Measurements from ENCODE around the gene XCL1. TPM values are rescaled to one million over a fixed set of nuclear protein-coding genes. Genes with fewer than 3 reads are reported as not detected.
"Not testable (repeated sequence)": the region's sequence is repeated elsewhere in the genome, so short reads cannot be mapped to it uniquely, and the experiment has no call there.

The XCL1 gene
- polyA plus RNA-seq (2011; rRNA removed): not detected in 2 replicates
- not detected in 2 replicates for polyA minus RNA-seq (2011; rRNA and poly(A)+ RNA removed)

DNA sequence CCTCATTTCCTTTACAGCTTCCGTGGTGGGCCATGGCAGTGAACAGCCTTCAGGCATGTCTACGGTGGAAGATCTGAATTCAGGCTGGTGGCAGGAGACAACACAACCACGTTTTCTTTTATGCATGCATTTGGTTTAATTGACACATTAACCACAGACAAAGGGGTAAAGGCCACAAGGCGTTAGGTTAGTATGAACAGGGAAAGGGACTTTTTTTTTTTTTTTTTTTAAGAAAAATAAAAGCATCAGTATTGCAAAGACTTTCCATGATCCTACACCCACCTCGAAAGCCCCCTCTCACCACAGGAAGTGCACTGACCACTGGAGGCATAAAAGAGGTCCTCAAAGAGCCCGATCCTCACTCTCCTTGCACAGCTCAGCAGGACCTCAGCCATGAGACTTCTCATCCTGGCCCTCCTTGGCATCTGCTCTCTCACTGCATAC, at the start of gene XCL1:
XCL1 (plus strand) TSS at position 361 of the 444 bp plus-strand sequence; CDS start at position 394, 33 bp downstream.
- CTCF ChIA-PET; H3K27me3 ChIP-seq (ENCODE audit: control insufficient read depth, insufficient read depth, low read length); H3K36me3 ChIP-seq (ENCODE audit: control insufficient read depth, insufficient read depth, low read length); H3K4me3 ChIP-seq (ENCODE audit: low read depth, low read length); POLR2A ChIA-PET; DNase-seq (ENCODE audit: low read depth): not testable (repeated sequence)

DNA sequence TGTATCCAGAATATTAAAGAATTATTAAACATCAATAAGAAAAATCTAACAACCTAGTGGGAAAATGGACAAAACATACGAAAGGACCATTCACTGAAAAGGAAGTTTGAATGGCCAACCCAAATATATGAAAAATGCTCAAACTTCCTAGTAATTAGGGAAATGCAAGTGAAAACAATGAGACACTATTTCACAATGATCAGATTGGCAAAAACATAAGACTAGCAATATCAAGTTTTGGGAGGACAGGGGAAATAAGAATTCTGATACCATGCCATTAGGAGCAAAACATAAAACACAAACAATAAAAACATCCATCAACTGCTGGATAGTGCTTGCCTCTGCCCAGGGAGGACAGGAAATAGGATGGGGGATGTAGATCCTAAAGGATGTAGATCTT, 46.9 kb upstream of the XCL1 start:
- Histone ChIP-seq H3K36me3 (ENCODE audit: control insufficient read depth, insufficient read depth, low read length) (no peaks in the 10 kb centered on the region), H3K27me3 (ENCODE audit: control insufficient read depth, insufficient read depth, low read length) (no peaks in the 10 kb centered on the region), H3K4me3 (ENCODE audit: low read depth, low read length) (no peak overlapping the region)
- ChIA-PET POLR2A (no interaction called here), CTCF (interaction anchor here (0.6 kb wide), 1 partner anchor 695 kb away, joined by 3 read pairs; no protein-coding TSS in a partner anchor)
- TF ChIP-seq, protein P1, sequence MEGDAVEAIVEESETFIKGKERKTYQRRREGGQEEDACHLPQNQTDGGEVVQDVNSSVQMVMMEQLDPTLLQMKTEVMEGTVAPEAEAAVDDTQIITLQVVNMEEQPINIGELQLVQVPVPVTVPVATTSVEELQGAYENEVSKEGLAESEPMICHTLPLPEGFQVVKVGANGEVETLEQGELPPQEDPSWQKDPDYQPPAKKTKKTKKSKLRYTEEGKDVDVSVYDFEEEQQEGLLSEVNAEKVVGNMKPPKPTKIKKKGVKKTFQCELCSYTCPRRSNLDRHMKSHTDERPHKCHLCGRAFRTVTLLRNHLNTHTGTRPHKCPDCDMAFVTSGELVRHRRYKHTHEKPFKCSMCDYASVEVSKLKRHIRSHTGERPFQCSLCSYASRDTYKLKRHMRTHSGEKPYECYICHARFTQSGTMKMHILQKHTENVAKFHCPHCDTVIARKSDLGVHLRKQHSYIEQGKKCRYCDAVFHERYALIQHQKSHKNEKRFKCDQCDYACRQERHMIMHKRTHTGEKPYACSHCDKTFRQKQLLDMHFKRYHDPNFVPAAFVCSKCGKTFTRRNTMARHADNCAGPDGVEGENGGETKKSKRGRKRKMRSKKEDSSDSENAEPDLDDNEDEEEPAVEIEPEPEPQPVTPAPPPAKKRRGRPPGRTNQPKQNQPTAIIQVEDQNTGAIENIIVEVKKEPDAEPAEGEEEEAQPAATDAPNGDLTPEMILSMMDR (IDR thresholded peaks at IDR 0.05; ENCODE audit: insufficient read depth, low read depth, low read length): no peak
- no peak for DNase-seq (ENCODE audit: low read depth)

DNA sequence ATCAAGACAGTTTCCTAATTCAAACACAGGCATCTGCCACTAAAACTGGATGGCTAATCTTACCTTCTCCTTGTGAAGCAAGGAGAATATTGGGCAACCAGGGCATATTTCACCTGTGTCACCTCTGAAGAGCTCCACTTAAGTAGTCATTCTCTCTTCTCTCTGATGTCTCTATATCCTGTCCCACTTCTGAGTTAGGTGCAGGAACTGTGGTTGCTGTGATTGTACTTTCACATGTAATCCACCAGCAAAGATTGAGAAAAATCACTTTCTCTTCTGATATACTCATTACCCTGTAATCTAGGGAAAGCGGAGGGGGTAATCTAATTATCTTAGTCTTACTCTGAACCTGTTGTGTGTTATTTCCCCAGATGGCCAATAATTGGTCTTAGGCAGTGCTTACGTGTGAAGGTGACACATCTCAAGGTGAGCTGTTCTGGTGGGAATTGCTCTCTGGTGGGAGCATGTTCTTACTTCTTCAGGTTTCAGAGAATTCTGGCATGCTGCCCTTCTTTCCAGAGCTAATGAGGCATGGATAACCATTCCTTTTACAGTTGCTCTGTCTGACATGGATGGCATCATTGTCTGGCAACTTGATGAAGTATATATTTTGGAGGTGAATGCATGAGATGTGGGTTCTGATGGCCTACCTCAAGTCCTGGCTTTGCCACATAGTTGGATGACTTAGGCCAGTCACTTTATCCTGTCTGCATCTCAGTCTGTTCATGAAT, 44.6 kb upstream of the XCL1 start:
- no peak for DNase-seq (ENCODE audit: low read depth)
- CTCF ChIA-PET: no interaction called here
- TF ChIP-seq, protein P1 (IDR thresholded peaks at IDR 0.05; ENCODE audit: insufficient read depth, low read depth, low read length): no peak
- POLR2A ChIA-PET: no interaction called here
- no peak overlapping the region for H3K4me3 ChIP-seq (ENCODE audit: low read depth, low read length)
- H3K27me3 ChIP-seq (ENCODE audit: control insufficient read depth, insufficient read depth, low read length): no peaks in the 10 kb centered on the region
- no peaks in the 10 kb centered on the region for H3K36me3 ChIP-seq (ENCODE audit: control insufficient read depth, insufficient read depth, low read length)

- ChIA-PET CTCF (interaction anchor here (0.9 kb wide), 1 partner anchor 96 kb away, joined by 4 read pairs; no protein-coding TSS in a partner anchor), POLR2A (no interaction called here)
- Histone ChIP-seq H3K4me3 (ENCODE audit: low read depth, low read length) (no peak overlapping the region), H3K36me3 (ENCODE audit: control insufficient read depth, insufficient read depth, low read length) (no peaks in the 10 kb centered on the region), H3K27me3 (ENCODE audit: control insufficient read depth, insufficient read depth, low read length) (no peaks in the 10 kb centered on the region; the same call in 1 of the 2 replicates)
- TF ChIP-seq, protein P1 (IDR thresholded peaks at IDR 0.05; ENCODE audit: insufficient read depth, low read depth, low read length): no peak
- DNase-seq (ENCODE audit: low read depth): no peak
Observed at GRCh38 chr1:168535536-168535935, 40.9 kb upstream of the XCL1 start.

GRCh38 chr1:168540798-168541197, 35.6 kb upstream of the XCL1 start:
- H3K36me3 ChIP-seq (ENCODE audit: control insufficient read depth, insufficient read depth, low read length); DNase-seq (ENCODE audit: low read depth); CTCF ChIA-PET; H3K27me3 ChIP-seq (ENCODE audit: control insufficient read depth, insufficient read depth, low read length); H3K4me3 ChIP-seq (ENCODE audit: low read depth, low read length); POLR2A ChIA-PET: not testable (repeated sequence)

GRCh38 chr1:168542978-168543377, 33.4 kb upstream of the XCL1 start:
- CTCF ChIA-PET; H3K4me3 ChIP-seq (ENCODE audit: low read depth, low read length); POLR2A ChIA-PET; DNase-seq (ENCODE audit: low read depth); H3K27me3 ChIP-seq (ENCODE audit: control insufficient read depth, insufficient read depth, low read length); H3K36me3 ChIP-seq (ENCODE audit: control insufficient read depth, insufficient read depth, low read length): not testable (repeated sequence)

GRCh38 chr1:168543840-168544498, 32.4 kb upstream of the XCL1 start, which contains the start of gene XCL2:
Gene XCL2 (minus strand): TSS chr1:168543997. CDS start chr1:168543964, 33 bp downstream.
- CTCF ChIA-PET; H3K27me3 ChIP-seq (ENCODE audit: control insufficient read depth, insufficient read depth, low read length): not testable (repeated sequence)

More at GRCh38 chr1:168543840-168544498, 32.4 kb upstream of the XCL1 start, which contains the start of gene XCL2:
- POLR2A ChIA-PET; DNase-seq (ENCODE audit: low read depth); H3K36me3 ChIP-seq (ENCODE audit: control insufficient read depth, insufficient read depth, low read length); H3K4me3 ChIP-seq (ENCODE audit: low read depth, low read length): not testable (repeated sequence)

Data from BJ (cell line).